Prostate gland (tissue), 2 donors: ENCODE data around the gene PITPNC1.

Source experiments
- POLR2A ChIP-seq: fragments of 450-650 bp; IDR thresholded peaks from one replicate; pipeline ENCODE4 v1.6.1; 2016; ENCODE audit warnings: antibody characterized with exemption, mild to moderate bottlenecking
- POLR2AphosphoS5 ChIP-seq: sonication (generic); formaldehyde crosslinking; IDR thresholded peaks from one replicate; pipeline ENCODE4 v1.6.1; 2017; ENCODE audit warnings: antibody characterized with exemption
- TF ChIP-seq, protein P1 (sequence below), 4 experiments: fragments of 200-600 bp in 2 of 4; fragments of 450-650 bp in 2 of 4; sonication (generic) in 2 of 4; IDR thresholded peaks; 1 replicate in 3 of 4; 2 replicates in 1 of 4; pipeline ENCODE4 v1.5.1; 2016 to 2019; ENCODE audit warnings: antibody characterized with exemption in 4 of 4, mild to moderate bottlenecking in 2 of 4, moderate library complexity in 2 of 4

DNA sequence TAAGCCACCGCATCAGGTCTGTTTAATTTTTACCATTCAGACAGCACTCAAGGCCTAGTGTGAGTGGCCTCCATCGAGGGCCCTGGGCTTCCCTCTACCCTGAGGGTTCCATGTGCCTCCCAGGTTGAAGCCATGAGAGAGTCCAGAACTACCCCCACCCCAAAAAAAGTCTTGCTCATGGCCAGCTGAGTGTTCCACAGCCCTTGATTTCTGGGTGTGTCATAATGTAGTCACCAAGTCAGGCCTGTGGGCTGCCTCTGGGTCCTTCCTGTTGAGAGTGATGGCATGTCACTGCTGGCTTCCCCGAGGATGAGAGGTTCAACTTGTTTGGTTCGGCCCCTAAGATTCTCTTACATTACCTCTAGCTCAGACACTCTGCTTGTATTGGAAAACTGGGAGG lies 100.6 kb downstream of the PITPNC1 start:
- TF ChIP-seq, protein P1, sequence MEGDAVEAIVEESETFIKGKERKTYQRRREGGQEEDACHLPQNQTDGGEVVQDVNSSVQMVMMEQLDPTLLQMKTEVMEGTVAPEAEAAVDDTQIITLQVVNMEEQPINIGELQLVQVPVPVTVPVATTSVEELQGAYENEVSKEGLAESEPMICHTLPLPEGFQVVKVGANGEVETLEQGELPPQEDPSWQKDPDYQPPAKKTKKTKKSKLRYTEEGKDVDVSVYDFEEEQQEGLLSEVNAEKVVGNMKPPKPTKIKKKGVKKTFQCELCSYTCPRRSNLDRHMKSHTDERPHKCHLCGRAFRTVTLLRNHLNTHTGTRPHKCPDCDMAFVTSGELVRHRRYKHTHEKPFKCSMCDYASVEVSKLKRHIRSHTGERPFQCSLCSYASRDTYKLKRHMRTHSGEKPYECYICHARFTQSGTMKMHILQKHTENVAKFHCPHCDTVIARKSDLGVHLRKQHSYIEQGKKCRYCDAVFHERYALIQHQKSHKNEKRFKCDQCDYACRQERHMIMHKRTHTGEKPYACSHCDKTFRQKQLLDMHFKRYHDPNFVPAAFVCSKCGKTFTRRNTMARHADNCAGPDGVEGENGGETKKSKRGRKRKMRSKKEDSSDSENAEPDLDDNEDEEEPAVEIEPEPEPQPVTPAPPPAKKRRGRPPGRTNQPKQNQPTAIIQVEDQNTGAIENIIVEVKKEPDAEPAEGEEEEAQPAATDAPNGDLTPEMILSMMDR (IDR thresholded peaks at IDR 0.05) = no peak
- TF ChIP-seq POLR2A (no peak), POLR2AphosphoS5 (no peak)
